Right cardiac atrium (tissue), 5 donors: Measurements from ENCODE around the gene GTPBP10. TPM values are rescaled to one million over a fixed set of nuclear protein-coding genes. Genes with fewer than 3 reads are reported as not detected.

Experiments
- ATAC-seq, 2 donors: fragments of 200-7000 bp; cut with Tn5 transposase; one replicate each; pipeline versions ENCODE4 v1.8.0 to v1.9.1; 2020; ENCODE audit warnings: moderate library complexity in 2 of 2, mild to moderate bottlenecking in 1 of 2
- DNase-seq, 3 donors: peaks; one replicate each; pipeline ENCODE4 v3.0.0-alpha.2; 2020
- H3K27ac ChIP-seq: one replicate; pipeline ENCODE4 v1.5.1; 2013; ENCODE audit warnings: mild to moderate bottlenecking, low read length, control low read depth, moderate library complexity
- H3K27me3 ChIP-seq: one replicate; pipeline ENCODE4 v1.6.1; 2013; ENCODE audit not compliant: control insufficient read depth, insufficient read depth
- H3K4me1 ChIP-seq: one replicate; pipeline ENCODE4 v1.6.1; 2013; ENCODE audit warnings: low read length; ENCODE audit not compliant: control insufficient read depth, insufficient read depth
- H3K4me3 ChIP-seq: one replicate; pipeline ENCODE4 v1.5.1; 2013; ENCODE audit warnings: low read length, control low read depth
- H3K9me3 ChIP-seq: one replicate; pipeline ENCODE4 v1.6.1; 2013; ENCODE audit warnings: low read length; ENCODE audit not compliant: control insufficient read depth
- WGBS: extraction: QIAGEN DNeasy Blood & Tissue Kit; methylation state at CpG from one replicate; pipeline ENCODE4 v1.1.7; 2013; 5-methylcytosine and 5-hydroxymethylcytosine counted together
- intact Hi-C, 4 donors: fragments of 100-400 bp; cut with DNase I; formaldehyde crosslinking; loops; one replicate each; pipeline versions ENCODE4 v1.11.0 to v1.14.0; 2022 to 2023
- polyA plus RNA-seq: library from polyadenylated mRNA; stranded (reverse); fragments of 200-250 nt; gene quantifications from one replicate; pipeline ENCODE4 v1.2.3, GENCODE V29; 2013
- total RNA-seq, 4 donors: library from RNA; stranded (reverse); fragmentation: NEBNext Ultra II Directional; extraction: Animal tissue kit (Norgen Biotek cat#: 25700); gene quantifications; one replicate each; pipeline ENCODE4 v1.2.1, GENCODE V29; 2021
- donor health status: healthy with polysubstance abuse.
- donor health status: DM: no; HTN: yes; CAD: no.
- donor health status: DM: no; HTN: no; CAD: no.
- donor health status: DM: no; HTN: yes; CAD: no; lungs with severe emphysema.
- donor health status: DM: yes; HTN: yes; CAD: no.

Gene GTPBP10
- total and polyA plus RNA-seq, 5 donors, result 11.7 to 25.9 (median 20.1) TPM

GRCh38 chr7:90432752-90433151 lies 86.2 kb downstream of the GTPBP10 start:
- DNase-seq (no peak), ATAC-seq (no peak)
- H3K9me3 ChIP-seq, result no peaks in the 10 kb centered on the region
- intact Hi-C loops, result loop anchor here in 1 of 4 donors (10.0 kb wide), 2 partner anchors 138 to 268 kb away; no protein-coding TSS in a partner anchor
- no peak overlapping the region for H3K27ac ChIP-seq
- no peaks in the 10 kb centered on the region for H3K27me3 ChIP-seq
- WGBS, result 78% methylated on average over 10 of the region's 10 CpGs
- no peak overlapping the region for H3K4me3 ChIP-seq
- H3K4me1 ChIP-seq, result no peaks in the 10 kb centered on the region

DNA sequence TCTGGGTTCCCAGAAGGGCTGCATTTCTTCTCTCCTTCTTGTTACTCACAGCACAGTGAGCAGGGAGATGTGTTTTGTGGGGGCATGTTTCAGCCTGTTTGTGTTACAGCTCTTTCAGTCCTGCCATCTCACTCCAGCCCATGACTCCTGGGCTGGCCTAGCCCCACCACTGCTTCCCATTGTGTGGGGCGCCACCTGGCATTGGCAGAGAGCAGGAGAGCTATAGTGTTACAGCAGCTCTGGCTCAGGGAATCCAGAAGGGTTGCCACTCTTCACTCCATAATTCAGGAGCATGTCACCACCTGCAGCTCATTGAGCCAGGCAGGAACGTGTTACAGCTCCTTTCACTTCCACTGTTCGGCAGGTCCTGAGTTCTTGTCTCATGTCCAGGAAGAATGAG lies 86.7 kb downstream of the GTPBP10 start:
- 84% methylated on average over 3 of the region's 3 CpGs for WGBS
- no peaks in the 10 kb centered on the region for H3K27me3 ChIP-seq
- H3K27ac ChIP-seq, result no peak overlapping the region
- H3K4me1 ChIP-seq, result no peaks in the 10 kb centered on the region
- H3K4me3 ChIP-seq, result no peak overlapping the region
- DNase-seq, result no peak
- ATAC-seq, result no peak
- intact Hi-C loops, result loop anchor here in 1 of 4 donors (10.0 kb wide), 2 partner anchors 138 to 268 kb away; no protein-coding TSS in a partner anchor
- no peaks in the 10 kb centered on the region for H3K9me3 ChIP-seq

Other genes starting within 250 kb of the GTPBP10 start
- 1 to 10 TPM; 1.5 to 7.8 (median 3.1) TPM for gene STEAP1, start 192.2 kb upstream of the GTPBP10 start, total RNA-seq
- gene STEAP1, start 192.2 kb upstream of the GTPBP10 start, polyA plus RNA-seq, result 1.9 TPM
- 10 to 100 TPM; 29.9 to 46.3 (median 42.5) TPM for gene STEAP2, start 135.0 kb upstream of the GTPBP10 start, total RNA-seq
- 16.7 TPM for gene STEAP2, start 135.0 kb upstream of the GTPBP10 start, polyA plus RNA-seq
- 1 to 10 TPM; 3.5 to 7.4 (median 4.5) TPM for gene CFAP69, start 101.5 kb upstream of the GTPBP10 start, total RNA-seq
- gene CFAP69, start 101.5 kb upstream of the GTPBP10 start, polyA plus RNA-seq, result 2.3 TPM
- gene FAM237B, start 25.4 kb upstream of the GTPBP10 start, total RNA-seq, result not detected
- gene FAM237B, start 25.4 kb upstream of the GTPBP10 start, polyA plus RNA-seq, result not detected
- gene CLDN12, start 56.7 kb downstream of the GTPBP10 start, total RNA-seq, result 10 to 100 TPM; 34.9 to 46.1 (median 39.7) TPM
- 24.7 TPM for gene CLDN12, start 56.7 kb downstream of the GTPBP10 start, polyA plus RNA-seq
- gene PTTG1IP2, start 122.9 kb downstream of the GTPBP10 start, total RNA-seq, result not detected
- not detected for gene PTTG1IP2, start 122.9 kb downstream of the GTPBP10 start, polyA plus RNA-seq
- 10 to 100 TPM; 55.4 to 93.1 (median 60.9) TPM for gene CDK14, start 249.6 kb downstream of the GTPBP10 start, total RNA-seq
- 10.7 TPM for gene CDK14, start 249.6 kb downstream of the GTPBP10 start, polyA plus RNA-seq